NCI-H1092 treated with DMSO at 0.1 percent for 48 hours (cell line): ENCODE data around the gene IRF2BP2.

Source experiments
- DNase-seq: peaks from one replicate; lab custom pipeline; 2025; lab: John Stamatoyannopoulos, UW

The IRF2BP2 gene

DNA sequence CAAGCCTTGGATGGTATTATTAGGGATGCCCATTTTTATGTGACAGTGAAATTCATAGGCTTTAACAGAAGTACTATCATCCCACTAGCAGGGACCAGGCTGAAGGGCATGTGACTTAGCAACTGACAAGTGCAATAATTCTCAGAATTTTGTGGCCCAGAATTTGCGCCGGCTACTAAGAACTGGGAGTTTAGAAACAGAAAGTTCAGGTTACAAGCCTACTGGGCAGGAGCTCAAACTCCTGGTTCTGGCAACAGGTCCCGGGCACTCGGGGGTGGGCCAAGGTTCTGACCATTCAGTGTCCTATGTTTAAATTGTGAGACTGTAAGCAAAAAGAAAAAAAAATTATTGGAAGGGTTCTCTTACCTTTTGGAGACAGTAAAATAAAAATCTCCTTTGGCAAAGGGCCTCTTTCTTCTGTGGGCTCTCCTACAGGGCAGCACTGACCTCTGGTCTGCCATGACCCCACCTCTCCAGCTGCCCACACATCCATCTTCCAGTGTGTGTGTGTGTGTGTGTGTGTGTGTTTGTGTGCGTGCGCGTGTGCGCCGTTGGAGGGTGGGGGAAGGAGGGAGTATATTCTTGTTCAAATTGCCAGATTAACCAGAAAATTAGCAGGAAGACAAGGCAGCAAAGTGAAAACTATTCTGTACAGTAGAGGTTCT, 26.1 kb downstream of the IRF2BP2 start:
- DNase-seq = no peak

DNA sequence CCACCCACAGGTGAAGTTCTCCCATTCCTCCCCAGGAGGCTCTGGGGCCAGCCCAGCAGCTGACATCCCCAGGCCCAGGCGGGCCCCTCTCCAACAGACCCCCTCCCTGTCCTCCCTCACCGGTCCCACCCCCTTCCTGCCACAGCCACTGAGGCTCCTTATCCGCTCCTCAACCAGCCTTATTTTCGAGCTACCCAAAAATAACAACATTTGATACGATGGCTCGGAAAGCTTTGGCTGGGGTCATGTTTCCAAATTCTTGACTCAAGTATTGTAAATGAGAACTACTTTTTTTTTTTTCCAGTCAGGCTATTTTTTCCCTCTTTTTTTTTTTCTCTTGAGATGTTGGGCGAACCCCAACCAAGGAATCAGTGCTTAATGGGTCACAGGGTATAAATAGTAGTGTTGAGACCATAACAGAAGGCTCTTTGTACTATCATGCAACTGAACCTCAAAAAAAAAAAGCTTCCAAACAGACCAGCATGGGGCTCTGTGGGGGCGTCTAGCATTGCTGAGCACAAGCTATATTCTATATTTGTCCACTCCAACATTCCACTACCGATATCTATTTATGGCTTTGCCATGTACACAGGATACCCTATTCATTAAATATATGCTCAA, 27.2 kb downstream of the IRF2BP2 start:
- no peak for DNase-seq

DNA sequence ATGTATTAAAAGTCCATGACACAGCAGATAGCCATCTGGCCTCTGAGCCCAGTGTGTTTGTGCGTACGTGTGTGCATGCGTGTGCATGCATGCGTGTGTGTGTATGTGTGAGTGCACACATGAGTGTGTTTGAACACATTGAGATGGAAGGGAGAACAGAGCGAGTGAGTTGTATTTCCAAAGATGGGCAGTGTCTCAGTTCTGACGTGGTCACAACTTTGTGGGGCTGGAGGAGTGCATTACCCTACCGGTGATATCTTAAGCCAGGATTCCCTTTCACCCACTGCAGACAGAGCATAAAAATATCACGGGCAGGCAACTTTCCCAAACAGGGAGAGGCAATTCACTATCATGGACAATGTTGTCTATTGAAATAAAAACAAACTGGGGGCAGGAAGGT, 27.8 kb downstream of the IRF2BP2 start:
- no peak for DNase-seq

DNA sequence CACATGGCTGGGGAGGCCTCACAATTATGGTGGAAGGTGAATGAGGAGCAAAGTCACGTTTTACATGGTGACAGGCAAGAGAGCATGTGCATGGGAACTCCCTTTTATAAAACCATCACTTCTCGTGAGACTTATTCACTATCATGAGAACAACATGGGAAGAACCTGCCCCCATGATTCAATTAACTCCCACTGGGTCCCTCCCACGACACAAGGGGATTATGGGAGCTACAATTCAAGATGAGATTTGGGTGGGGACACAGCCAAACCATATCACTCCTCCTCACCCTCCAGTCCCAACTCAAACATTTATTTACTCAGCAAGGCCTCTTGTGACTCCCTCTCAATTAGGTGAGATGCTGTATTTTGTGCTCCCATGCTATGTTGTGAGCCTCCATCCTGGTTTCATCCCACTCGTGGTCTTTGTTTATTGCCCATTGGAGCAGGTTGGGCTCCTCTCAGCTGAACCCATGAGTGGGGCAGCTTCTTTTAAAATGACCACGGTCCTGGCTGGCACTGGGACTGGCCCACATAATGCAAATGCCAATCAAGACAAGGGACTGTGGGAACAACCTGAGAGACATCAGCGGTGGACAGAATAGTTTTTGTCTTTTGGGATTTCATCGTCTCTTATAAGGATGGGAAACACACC, 28.8 kb downstream of the IRF2BP2 start:
- DNase-seq = no peak

DNA sequence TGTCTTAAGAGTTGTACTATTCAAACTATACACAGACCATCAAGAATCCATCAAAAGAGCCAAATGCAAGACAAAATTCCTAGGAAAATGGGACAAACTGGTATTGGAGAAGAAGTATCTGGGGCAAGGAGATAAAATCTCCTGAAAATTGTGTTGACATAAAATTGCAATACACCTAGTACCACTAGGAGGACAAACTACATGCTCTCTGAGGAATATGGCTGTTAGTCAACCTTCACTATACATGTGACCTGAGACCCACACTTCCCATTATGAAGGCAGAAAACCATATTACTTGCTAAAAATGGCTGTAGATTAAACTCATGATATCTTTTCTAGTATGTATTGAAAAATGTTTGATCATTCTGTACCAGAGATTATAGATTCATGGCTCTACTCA, 30.0 kb downstream of the IRF2BP2 start:
- no peak for DNase-seq

DNA sequence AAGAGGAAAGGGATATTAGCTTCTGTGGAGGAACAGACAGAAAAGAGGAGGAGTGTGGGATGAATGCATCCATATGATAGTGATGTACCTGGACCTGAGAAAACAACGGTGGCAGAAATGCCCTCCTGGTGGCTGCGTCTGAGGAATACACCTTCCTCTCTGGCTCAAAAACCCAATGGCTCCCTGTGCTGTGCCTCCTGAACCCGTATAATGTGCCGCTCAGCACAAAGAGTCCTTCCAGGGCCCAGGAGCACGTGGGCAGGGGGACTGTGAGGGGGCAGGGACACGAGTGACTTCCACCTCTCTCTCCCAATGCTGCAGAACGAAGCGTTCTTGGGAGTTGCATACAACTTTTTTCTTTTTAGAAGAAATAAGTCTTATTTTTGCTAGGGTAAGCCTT, 31.2 kb downstream of the IRF2BP2 start:
- DNase-seq = no peak

DNA sequence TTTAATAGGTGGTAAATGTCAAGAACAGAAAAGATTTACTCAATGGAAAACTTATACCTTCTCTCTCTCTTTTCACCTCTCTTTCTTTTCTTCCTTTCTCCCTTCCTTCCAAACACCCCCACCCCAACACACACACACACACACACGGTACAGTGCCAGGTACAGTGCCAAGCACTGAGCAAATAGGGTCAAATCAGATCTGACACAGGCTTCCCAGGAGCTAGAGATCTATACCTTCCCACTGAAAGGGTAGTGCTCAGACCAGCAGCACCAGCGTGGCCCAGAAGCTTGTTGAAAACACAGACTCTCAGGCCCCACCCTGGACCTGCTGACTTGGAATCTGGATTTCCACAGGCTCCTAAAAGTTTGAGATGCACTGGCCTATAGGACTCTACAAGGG, 31.9 kb downstream of the IRF2BP2 start:
- no peak for DNase-seq

DNA sequence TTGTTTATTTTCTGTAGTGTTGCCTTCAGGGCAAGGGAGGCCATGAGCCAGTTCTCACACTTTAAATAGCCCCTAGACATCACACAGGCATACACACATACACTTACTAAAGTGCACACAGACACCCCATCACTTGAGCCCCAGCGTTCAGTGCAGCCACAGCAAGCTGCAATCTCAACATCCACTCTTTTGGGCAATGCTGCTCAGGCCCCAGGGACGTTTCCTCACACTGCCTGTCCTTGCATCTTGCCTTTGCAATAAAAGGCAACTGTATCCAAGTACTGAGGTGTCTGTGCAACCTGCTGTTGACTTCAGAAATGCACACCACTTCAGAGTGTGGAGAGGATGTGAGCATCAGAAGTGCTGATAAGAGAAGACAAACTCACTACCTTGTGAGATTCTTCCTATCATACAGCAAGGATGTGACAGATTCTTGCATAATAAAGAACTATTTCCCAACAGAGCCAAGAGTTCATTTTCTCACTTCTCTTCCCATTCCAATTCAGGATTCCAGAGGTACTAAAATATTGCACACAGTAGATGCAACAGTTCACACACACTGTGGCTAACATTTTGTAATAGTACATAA, 36.2 kb downstream of the IRF2BP2 start:
- DNase-seq = no peak

DNA sequence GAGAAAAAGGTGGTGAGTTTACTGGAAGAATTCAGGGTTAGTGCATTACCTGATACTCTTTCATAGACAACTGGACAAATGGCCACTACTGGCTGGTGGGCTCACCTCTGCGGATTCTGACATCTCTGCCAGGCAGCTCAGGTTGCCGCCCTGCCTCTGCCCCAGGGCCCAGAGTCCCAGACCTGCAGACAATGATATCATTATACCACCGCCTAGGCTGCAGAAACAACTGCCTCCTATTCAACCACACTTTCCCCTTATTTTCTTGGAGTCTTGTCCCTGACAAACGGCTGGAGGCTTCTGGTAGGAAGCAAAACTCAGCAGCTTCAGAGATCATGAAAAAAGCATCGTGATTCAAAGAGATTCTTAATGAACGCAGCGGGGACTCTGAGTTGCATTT, 37.0 kb downstream of the IRF2BP2 start:
- DNase-seq = no peak

DNA sequence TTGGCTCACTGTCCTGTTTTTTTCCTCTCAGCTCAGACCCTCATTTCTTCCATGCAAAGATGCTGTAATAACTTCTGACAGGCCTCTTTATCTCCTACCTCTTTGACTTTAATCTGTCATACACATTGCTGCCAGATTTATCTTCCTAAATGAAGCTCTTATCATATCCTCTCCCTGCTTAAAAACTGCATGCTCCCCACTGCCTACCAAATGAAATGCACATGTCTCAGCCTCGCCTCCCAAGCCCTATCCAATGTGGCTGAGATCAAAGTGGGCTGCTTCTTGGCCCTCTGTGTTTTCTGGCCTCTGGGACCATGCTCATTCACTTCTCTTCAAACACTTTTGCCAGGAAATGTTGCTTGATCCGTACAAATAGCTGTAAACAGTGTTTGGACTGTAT, 38.3 kb downstream of the IRF2BP2 start:
- no peak for DNase-seq

DNA sequence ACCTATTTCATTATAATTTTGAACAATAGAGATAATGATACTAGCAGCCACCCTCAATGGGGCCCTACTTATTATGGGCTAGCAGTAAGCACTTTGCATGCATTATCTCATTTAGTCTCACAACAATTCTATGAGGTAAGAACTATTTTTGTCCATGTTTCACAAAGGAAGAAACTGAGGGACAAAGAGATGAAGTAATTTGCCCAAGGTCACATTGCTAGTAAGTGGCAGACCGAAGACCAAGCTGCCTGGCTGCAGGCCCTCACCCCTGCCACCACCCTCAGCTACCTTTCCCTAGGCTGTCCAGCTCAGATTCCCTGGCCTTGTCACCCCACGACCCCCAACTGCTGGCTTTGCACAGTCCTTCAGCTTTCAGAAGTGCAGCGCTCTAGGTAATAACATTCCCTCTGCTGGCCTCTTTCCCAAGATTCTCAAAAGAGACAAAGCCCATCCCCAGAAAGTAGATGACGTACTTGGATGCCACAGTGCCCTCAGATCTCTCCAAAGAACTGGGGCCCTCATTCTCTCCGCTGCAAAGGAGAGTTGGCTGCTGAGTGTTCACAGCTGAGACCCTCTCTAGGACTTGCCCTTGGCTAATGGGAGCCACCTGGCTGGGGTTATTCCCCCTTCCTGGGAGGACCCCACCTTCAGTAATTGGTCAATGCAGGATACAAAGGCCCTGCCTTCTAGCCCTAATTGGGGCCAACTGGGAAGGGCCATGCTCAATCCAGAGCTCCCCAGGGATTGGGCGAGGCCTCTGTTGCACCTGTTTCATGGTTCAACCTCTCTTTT, 39.5 kb downstream of the IRF2BP2 start:
- DNase-seq = no peak

DNA sequence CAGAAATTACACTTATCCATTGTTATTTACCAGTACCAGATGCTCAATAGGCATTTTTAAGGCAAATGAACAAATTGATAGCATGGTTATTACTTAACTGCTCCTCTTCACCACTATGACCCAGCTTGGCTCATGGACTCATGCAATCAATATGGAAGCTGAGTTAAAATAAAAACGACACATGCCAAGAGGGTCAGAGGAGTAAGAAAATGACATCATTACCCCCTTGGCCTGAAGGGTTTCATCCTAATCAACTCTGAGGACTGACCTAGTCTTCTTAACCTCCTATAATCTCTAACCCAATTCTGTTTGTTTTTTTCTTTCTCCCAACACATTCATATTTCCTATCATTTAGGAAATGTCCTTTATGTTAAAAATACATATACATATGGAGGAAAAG, 41.6 kb downstream of the IRF2BP2 start:
- DNase-seq = no peak

DNA sequence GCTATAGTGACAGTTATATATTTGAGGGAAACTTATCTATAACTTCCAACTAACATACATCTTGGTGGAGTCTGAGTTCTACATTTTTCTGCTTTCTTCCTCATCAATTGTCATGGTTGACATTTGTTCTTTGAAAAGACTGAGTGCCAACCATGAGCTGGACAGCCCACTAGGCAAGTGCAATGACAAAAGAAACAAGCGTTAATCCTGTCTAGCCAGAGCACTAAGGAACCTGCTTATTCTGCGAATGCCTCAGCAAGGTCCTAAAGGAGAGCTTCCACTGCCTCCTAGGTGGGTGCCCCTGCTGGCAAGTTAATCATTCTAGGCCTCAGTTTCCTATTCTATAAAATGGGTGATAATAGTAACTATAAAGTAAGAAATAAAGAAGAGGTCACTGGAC, 44.8 kb downstream of the IRF2BP2 start:
- DNase-seq = no peak

DNA sequence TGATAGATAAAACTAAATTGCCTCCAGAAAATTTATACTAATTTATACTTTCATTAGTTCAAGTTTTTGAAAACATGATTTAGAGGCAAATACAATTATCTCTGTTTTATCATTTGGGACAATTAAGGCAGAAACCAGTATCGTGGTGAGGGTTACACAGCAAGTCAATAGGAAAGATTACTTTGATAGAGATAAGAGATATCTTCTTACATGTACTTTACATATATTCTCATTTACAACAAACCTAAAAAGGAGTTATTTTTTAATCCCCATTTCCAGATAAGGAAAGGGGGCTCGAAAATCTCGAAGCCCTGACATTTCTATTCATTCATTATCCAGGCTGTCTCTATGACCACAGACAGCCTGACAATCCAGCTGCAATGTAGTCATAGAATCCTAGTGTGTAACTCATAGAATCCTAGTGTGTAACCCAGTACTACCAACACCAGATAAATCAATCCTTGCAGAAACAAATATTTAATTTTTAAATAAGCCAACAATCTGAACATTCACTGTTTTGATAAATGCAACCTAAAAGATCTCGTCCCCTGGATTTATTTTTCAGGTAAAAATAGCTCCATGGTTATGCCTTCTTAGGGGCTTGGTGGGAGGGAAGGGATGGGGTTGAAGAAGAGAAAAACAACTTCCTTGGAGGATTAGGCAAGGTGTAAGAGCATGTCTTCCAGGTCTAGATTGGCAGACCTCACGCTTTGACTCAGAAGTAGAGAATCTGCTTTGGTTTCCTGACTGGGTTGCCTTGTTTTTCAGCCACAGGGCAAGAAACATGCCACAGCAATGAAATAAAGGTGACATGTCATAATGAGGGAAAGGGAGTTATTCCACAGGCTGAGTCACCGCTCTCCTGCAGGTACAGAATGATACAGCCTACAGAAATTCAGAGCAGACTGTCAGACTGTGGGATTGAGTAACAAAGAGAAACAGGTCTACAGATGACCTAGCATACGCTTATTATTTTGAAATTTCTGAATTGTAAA, 45.6 kb downstream of the IRF2BP2 start:
- DNase-seq = no peak

DNA sequence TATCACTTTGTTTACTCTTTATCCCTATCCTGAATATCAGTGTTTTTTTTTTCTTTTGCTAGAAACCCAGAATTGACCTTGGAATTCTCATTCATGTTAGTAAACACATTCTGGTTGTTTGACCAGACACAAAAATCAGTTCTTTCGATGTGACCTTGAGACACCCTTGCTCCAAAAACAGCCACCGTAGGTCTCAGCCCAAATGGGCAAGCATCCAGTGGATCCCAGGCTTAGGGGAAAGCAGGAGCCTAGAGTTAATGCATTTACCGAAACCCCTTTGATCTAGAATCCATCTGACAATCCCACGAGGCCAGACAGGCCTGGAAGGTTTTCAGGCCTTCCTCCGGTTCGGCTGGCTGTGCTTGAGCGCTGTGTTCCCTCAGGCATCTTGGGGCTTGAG, 47.6 kb downstream of the IRF2BP2 start:
- DNase-seq = no peak

DNA sequence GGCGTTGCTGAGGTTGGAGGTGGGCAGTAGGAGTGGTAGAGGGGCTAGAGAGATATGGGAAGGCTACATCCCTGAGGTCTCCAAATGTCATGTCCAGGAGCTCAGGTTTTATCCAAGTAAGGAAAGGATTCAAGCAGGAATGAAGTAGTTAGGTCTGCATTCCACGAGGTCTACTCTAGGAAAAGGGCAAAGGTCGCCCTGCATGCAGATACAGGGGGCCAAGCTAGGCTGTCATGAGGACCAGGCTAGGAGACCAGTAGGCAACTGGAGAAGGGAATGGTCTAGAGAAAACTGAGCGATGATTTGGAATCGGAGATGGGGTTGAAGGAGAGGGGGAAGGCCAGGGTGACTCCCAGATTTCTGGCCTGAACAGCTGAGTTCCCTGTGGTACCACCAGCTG, 48.7 kb downstream of the IRF2BP2 start:
- no peak for DNase-seq

DNA sequence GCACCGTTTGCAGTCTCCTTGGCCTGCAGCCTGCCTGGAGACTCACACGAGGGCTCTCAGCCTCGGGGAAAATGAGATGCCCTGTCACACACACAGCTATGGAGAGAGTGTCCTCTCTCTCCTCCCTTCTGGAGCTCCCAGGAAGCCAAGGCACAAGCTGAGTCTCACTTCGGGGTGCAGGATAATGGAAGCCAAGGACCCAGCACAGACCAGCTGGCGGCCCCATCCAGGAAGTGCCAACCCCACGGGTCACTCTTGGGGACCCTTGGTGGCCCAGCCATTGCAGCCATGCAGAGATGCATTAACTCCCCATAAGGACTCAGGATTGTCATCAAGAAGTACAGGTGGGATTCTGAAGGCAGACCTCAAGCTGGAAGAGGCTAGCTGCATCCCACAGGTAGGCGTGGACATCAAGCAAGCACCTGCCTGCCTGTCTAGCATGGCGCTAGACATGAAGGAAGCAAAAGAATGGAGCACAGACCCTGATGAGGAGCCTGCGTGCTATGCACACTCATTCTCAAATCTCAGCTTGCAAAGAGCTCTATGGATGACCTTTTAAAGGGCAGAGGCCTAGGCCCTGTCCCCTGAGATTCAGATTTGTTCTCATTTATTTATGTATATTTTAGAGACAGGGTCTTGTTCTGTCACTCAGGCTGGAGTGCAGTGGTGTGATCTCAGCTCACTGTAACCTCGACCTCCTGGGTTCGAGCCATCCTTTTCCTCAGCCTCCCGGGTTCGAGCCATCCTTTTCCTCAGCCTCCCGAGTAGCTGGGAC, 49.9 kb downstream of the IRF2BP2 start:
- DNase-seq = peak; percentile 80

DNA sequence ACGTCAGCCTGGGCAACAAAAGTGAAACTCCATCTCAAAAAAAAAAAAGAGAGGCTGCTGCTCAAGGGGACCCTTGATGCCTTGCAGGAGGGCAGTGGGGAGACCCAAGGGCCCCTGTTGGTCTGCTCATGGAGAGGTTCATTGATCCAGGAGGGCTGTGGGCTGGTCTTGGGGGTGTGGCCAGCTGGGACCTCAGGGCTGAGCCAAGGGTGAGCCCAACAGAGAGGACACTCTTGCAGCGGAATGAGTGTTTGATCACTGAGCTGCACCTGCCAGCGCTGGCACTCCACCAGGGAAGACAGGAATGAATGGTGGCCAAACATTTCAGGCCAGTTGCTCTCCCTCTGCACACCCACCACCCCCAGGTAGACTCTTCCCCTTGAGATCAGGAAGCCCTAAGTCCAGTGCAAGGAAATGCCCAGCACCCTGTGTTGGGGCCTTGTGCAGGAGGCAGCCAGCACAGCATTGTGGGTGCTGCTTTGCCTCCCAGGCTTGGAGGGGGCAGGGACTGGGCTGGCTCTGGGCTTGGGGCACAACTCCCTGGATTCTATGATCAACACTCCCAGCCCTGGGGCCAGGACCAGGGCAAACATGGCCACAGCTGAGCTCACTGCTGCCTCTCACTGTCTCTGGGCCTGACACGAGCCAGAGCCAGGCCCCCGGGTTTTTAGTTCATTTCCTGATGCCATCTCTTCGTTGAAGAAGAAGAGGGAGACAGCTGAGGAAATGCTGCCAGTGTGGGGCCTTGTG, 50.7 kb downstream of the IRF2BP2 start:
- peak; percentile 92 for DNase-seq

DNA sequence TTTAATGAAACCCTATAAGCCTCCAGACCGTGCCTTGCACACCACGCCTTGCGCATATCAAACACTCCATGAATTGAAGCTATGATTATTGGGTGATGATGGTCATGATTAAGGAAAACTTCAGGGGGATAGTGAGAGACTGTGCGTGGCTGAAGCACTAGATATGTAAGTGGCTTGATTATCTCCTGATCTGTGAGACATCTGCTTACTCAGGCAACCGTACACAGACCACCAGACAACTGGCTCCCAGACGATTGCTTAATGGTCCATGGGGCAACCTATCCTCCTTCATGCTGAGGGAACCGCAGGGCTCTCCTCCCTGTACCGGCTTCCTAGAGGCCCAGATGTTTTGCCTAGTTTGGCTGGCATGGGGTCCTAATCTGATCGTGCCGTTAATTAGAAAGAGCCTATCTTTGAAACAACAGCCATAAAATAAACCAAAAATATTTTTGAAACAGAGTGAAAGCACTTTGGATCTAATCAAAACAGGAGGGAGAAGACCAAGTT, 51.6 kb downstream of the IRF2BP2 start:
- DNase-seq = no peak
